ENCODE measurements around the gene DNAJB6.

DNA sequence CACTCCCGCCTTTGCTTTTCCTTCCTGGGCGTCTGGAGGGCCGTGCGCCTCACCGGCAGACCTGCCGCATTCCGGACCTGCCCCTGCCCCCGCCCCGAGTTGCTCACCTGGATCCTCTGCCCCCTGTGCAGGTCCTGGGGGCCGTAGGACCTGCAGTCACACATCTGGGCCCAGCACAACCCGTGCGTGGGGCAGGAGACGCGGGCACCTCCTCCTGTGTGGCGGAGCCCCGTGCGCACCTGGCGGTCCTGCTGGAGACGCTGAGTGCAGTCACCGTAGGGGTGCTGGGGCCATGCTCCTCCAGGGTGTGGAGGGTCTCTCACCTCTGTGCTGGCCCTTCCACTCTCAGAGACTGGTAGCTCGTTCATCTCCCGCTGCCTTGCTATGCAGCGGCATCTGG is 85.5 kb downstream of the DNAJB6 start:
- TF ChIP-seq, protein P1, sequence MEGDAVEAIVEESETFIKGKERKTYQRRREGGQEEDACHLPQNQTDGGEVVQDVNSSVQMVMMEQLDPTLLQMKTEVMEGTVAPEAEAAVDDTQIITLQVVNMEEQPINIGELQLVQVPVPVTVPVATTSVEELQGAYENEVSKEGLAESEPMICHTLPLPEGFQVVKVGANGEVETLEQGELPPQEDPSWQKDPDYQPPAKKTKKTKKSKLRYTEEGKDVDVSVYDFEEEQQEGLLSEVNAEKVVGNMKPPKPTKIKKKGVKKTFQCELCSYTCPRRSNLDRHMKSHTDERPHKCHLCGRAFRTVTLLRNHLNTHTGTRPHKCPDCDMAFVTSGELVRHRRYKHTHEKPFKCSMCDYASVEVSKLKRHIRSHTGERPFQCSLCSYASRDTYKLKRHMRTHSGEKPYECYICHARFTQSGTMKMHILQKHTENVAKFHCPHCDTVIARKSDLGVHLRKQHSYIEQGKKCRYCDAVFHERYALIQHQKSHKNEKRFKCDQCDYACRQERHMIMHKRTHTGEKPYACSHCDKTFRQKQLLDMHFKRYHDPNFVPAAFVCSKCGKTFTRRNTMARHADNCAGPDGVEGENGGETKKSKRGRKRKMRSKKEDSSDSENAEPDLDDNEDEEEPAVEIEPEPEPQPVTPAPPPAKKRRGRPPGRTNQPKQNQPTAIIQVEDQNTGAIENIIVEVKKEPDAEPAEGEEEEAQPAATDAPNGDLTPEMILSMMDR (IDR thresholded peaks at IDR 0.05) = no peak
- no peak for TF ChIP-seq POLR2A (IDR thresholded peaks at IDR 0.05)
